Heart left ventricle (tissue), 13 donors: ENCODE measurements around the gene NACC2.

ENCODE experiments used
- POLR2A ChIP-seq, 2 donors: fragments of 450-650 bp; IDR thresholded peaks; one replicate each; pipeline ENCODE4 v1.6.1; 2017; ENCODE audit warnings: antibody characterized with exemption in 2 of 2, mild to moderate bottlenecking in 2 of 2, moderate library complexity in 2 of 2
- TF ChIP-seq, protein P1 (sequence below), 12 donors: fragments of 200-600 bp; sonication (generic) in 4 of 12; IDR thresholded peaks; one replicate each; pipeline versions ENCODE4 v1.5.0 to v1.8.0; 2018 to 2022; ENCODE audit warnings: antibody characterized with exemption in 12 of 12, mild to moderate bottlenecking in 5 of 12
- donor health status: ischemic (EF 13 %, LVEDD 7.1; RV severe dilation, severe dysfunction).
- donor health status: DM: no; HTN: yes; CAD: no.
- donor health status: DM: no; HTN: no; CAD: no.
- donor health status: ischemic (EF 25% LVEDD 6.9; RV normal size, moderate dysfunction).
- donor health status: ischemic (EF 25% LVEDD 5.7; RV mildly dilated, moderate dysfunction).
- donor health status: ischemic (EF 35%, LVEDD 5.7; RV mildly dilated, moderate dysfunction).
- donor health status: nonischemic (EF 11% LVEDD 7.7; RV severe dilation, severe dysfunction).
- donor health status: DM: yes; HTN: yes; CAD: no.
- donor health status: PGD.
- donor health status: ischemic (EF 29% LVEDD 5.4; RV normal size, mild dysfunction).
- donor health status: nonischemic (EF 23%, LVEDD 6.1; RV moderate dilation, normal function).

DNA sequence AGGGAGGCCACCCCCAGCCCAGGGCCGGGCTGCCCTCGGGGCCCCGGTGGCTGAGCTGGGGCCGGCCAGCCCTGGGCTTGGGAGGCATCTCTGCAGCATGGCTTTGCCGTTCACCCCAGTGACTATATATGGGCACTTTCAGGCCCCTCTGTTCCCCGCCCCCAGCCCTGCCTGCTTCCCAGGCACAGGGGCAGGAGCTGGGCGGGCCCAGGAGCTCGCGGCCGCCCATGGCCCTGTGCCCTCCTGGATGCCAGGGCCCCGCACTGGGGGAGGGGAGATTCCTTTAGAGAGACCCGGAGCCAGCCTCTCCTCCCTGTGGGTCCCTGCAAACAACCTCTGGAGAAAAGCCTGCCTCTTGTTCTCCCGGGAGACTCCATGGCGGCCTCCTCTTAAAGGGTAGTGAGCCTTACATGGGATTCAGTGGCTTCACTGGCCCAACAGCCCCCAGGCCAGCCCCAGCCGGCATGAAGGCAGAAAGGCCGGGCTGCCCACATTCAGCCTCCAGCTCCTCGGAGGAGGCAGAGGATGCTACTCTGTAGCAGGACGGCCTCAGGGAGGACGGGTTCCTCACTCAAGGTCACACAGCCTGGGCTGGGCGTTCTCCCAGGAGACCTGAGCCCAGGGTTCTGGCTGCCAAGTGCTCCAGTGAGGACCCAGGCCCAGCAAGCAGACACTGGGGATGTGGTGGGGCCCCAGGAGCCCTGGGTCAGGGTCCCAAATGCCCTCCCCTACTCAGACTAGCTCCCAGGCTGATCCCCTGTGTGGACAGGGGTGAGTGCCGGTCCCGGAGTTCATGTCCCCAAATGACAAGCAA, 4.1 kb downstream of the NACC2 start:
- TF ChIP-seq, protein P1, sequence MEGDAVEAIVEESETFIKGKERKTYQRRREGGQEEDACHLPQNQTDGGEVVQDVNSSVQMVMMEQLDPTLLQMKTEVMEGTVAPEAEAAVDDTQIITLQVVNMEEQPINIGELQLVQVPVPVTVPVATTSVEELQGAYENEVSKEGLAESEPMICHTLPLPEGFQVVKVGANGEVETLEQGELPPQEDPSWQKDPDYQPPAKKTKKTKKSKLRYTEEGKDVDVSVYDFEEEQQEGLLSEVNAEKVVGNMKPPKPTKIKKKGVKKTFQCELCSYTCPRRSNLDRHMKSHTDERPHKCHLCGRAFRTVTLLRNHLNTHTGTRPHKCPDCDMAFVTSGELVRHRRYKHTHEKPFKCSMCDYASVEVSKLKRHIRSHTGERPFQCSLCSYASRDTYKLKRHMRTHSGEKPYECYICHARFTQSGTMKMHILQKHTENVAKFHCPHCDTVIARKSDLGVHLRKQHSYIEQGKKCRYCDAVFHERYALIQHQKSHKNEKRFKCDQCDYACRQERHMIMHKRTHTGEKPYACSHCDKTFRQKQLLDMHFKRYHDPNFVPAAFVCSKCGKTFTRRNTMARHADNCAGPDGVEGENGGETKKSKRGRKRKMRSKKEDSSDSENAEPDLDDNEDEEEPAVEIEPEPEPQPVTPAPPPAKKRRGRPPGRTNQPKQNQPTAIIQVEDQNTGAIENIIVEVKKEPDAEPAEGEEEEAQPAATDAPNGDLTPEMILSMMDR (IDR thresholded peaks at IDR 0.05), result no peak
- no peak for TF ChIP-seq POLR2A (IDR thresholded peaks at IDR 0.05)
